AG04449 (cell line): ENCODE measurements around the gene FGF19.

ENCODE experiments used
- CTCF ChIA-PET: fragments of 350-600 bp; formaldehyde crosslinking; extraction: SDS; loops from one replicate; lab custom pipeline; 2021; ENCODE audit warnings: antibody characterized with exemption; lab: Yijun Ruan, JAX
- POLR2A ChIA-PET: fragments of 400-600, 350-600 bp; formaldehyde crosslinking; extraction: SDS; loops from one replicate; lab custom pipeline; 2020; ENCODE audit warnings: antibody characterized with exemption, inconsistent platforms; lab: Yijun Ruan, JAX
- DNase-seq: peaks from one replicate; pipeline ENCODE4 v3.0.0-alpha.2; 2010; ENCODE audit warnings: low read depth, low spot score
- H3K4me3 ChIP-seq: 2 replicates; pipeline ENCODE4 v1.5.1; 2011; ENCODE audit warnings: low read depth, mild to moderate bottlenecking, control low read depth, low read length
- TF ChIP-seq, protein P1 (sequence below): IDR thresholded peaks from one replicate; pipeline ENCODE4 v1.5.1; 2011; ENCODE audit warnings: mild to moderate bottlenecking, moderate library complexity, low read length, control low read depth, inconsistent platforms; ENCODE audit not compliant: insufficient read depth; ENCODE audit errors: missing control alignments

The FGF19 gene

DNA sequence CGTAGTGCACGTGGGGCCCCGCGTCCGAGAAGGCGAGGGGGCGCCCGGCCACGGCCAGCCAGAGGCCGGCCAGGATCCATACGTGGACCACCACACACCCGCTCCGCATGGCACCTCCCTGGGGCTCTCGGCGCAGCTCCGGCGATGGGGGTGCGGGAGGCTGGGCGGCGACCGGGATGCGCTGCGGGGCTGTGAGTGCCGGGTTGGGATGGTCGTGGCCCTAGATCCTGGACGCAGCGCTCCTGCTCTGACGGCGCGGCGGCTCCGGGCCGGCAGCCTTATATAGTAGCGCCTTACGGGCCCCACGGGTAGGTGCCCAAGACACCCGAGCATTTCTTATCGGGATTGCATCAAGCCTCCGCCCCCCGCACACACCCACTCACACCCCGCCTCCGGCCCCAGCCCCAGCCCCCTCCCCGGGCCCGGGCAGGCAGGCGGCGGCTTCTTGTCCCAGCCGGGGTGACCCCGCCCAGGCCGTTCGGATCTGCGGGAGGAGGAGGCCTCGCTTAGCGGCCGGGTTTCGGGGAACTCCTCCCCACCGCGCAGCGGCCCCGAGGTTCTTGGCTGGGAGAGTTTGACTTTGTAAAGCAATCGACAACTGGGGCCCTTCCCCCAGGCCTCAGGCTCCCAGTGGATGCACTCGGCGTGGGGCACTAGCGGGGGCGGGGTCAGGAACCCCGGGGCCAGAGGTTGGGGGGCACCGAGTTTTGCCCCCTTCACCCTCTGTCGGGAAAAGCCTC is at the start of gene FGF19:
TSS of gene FGF19 (minus strand) at position 255 of the 740 bp plus-strand sequence. CDS start at position 109, 146 bp downstream.
- TF ChIP-seq, protein P1, sequence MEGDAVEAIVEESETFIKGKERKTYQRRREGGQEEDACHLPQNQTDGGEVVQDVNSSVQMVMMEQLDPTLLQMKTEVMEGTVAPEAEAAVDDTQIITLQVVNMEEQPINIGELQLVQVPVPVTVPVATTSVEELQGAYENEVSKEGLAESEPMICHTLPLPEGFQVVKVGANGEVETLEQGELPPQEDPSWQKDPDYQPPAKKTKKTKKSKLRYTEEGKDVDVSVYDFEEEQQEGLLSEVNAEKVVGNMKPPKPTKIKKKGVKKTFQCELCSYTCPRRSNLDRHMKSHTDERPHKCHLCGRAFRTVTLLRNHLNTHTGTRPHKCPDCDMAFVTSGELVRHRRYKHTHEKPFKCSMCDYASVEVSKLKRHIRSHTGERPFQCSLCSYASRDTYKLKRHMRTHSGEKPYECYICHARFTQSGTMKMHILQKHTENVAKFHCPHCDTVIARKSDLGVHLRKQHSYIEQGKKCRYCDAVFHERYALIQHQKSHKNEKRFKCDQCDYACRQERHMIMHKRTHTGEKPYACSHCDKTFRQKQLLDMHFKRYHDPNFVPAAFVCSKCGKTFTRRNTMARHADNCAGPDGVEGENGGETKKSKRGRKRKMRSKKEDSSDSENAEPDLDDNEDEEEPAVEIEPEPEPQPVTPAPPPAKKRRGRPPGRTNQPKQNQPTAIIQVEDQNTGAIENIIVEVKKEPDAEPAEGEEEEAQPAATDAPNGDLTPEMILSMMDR = no peak
- DNase-seq = no peak
- no peak within 1 kb of the TSS for H3K4me3 ChIP-seq
- ChIA-PET CTCF (interaction anchor here (0.6 to 3.1 kb wide), 7 partner anchors 10 to 185 kb away, joined by 3 to 12 read pairs (median 3); no protein-coding TSS in a partner anchor), POLR2A (no interaction called here)

GRCh38 chr11:69752890-69753289 is 49.1 kb upstream of the FGF19 start:
- TF ChIP-seq, protein P1 = no peak
- CTCF ChIA-PET = no interaction called here
- no peak overlapping the region for H3K4me3 ChIP-seq
- DNase-seq = no peak
- POLR2A ChIA-PET = no interaction called here

GRCh38 chr11:69750875-69751597 is 47.2 kb upstream of the FGF19 start:
- TF ChIP-seq, protein P1 = no peak

DNA sequence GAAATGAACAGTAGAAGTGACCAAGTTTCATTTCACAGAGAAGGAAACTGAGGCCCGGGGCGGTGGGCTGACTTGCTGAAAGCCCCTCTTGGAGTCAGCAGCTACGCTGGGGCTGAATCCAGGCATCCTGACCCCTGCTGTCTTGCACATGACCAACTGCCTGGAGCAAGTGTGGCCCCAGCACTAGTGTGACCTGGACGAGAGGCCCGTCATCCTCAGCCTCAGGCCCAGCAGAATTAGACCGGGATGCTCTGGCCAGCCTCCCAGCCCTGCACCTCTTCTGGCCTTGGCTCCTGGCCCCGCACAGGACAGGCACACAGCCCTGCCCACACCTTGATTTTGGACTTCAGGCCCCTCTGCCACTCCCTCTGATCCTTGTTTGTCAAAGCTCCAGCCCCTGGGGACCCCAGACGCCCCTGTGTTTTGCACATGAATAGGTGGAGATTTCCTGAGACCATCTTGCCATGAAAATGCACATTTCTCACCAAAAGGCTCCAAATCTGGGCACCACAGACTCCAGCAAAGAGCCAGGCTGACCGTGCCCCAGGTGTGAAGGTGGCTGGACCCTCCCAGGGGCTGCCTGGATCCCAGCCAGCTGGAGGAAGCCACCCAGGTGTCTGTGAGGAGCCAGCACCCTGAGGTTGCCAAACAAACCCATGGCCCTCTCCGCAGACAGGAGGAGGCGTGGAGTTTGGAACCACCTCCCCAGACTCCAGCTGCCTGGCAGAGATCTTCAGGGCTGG is 46.5 kb upstream of the FGF19 start:
- POLR2A ChIA-PET = no interaction called here
- TF ChIP-seq, protein P1 = no peak
- no peak for DNase-seq
- H3K4me3 ChIP-seq = no peak overlapping the region
- CTCF ChIA-PET = no interaction called here

More at GRCh38 chr11:69750875-69751597, 47.2 kb upstream of the FGF19 start:
- H3K4me3 ChIP-seq = no peak overlapping the region
- POLR2A ChIA-PET = no interaction called here
- DNase-seq = no peak
- CTCF ChIA-PET = no interaction called here

GRCh38 chr11:69748637-69749036 is 44.8 kb upstream of the FGF19 start:
- ChIA-PET CTCF (no interaction called here), POLR2A (no interaction called here)
- no peak overlapping the region for H3K4me3 ChIP-seq
- TF ChIP-seq, protein P1 = no peak
- no peak for DNase-seq
